ENCODE measurements around the gene AIFM3.

AIFM3 gene

GRCh38 chr22:20943104-20943933 is 23.7 kb upstream of the AIFM3 start:
- no peak overlapping the region for H3K9ac ChIP-seq (ENCODE audit: low read length)
- no peak for DNase-seq (ENCODE audit: low read depth)
- H3K27me3 ChIP-seq (replicated peaks; ENCODE audit: control insufficient read depth, insufficient read depth, low read length), result no peaks in the 10 kb centered on the region
- H3K36me3 ChIP-seq (ENCODE audit: control insufficient read depth, insufficient read depth, low read length, severe bottlenecking), result no peaks in the 10 kb centered on the region
- H3K4me1 ChIP-seq (ENCODE audit: control insufficient read depth, insufficient read depth, low read length), result peaks cover 25% of the 10 kb centered on the region
- no peak overlapping the region for H3K4me3 ChIP-seq (ENCODE audit: low read length)
- H3K9me3 ChIP-seq (ENCODE audit: control insufficient read depth, low read length), result no peaks in the 10 kb centered on the region

- Histone ChIP-seq H3K4me1 (ENCODE audit: control insufficient read depth, insufficient read depth, low read length) (peaks cover 24% of the 10 kb centered on the region), H3K36me3 (ENCODE audit: control insufficient read depth, insufficient read depth, low read length, severe bottlenecking) (no peaks in the 10 kb centered on the region), H3K9me3 (ENCODE audit: control insufficient read depth, low read length) (no peaks in the 10 kb centered on the region), H3K9ac (ENCODE audit: low read length) (no peak overlapping the region), H3K27me3 (replicated peaks; ENCODE audit: control insufficient read depth, insufficient read depth, low read length) (no peaks in the 10 kb centered on the region), H3K4me3 (ENCODE audit: low read length) (no peak overlapping the region)
- DNase-seq (ENCODE audit: low read depth), result no peak
These were observed 23.0 kb upstream of the AIFM3 start for GRCh38 chr22:20944042-20944441.

- no peak overlapping the region for H3K4me3 ChIP-seq (ENCODE audit: low read length)
- peaks cover 11% of the 10 kb centered on the region for H3K36me3 ChIP-seq (ENCODE audit: control insufficient read depth, insufficient read depth, low read length, severe bottlenecking)
- no peak overlapping the region for H3K9ac ChIP-seq (ENCODE audit: low read length)
- no peaks in the 10 kb centered on the region for H3K9me3 ChIP-seq (ENCODE audit: control insufficient read depth, low read length)
- no peak for DNase-seq (ENCODE audit: low read depth)
- H3K4me1 ChIP-seq (ENCODE audit: control insufficient read depth, insufficient read depth, low read length), result peaks cover 18% of the 10 kb centered on the region
- H3K27me3 ChIP-seq (replicated peaks; ENCODE audit: control insufficient read depth, insufficient read depth, low read length), result no peaks in the 10 kb centered on the region
These were observed 21.5 kb upstream of the AIFM3 start for GRCh38 chr22:20945578-20945934.

GRCh38 chr22:20946080-20946986 is 20.7 kb upstream of the AIFM3 start:
- H3K4me1 ChIP-seq (ENCODE audit: control insufficient read depth, insufficient read depth, low read length), result peaks cover 11% of the 10 kb centered on the region
- no peak overlapping the region for H3K9ac ChIP-seq (ENCODE audit: low read length)
- no peaks in the 10 kb centered on the region for H3K9me3 ChIP-seq (ENCODE audit: control insufficient read depth, low read length)
- no peak overlapping the region for H3K4me3 ChIP-seq (ENCODE audit: low read length)
- peak; percentile 21 for DNase-seq (ENCODE audit: low read depth)
- no peaks in the 10 kb centered on the region for H3K27me3 ChIP-seq (replicated peaks; ENCODE audit: control insufficient read depth, insufficient read depth, low read length)
- H3K36me3 ChIP-seq (ENCODE audit: control insufficient read depth, insufficient read depth, low read length, severe bottlenecking), result peaks cover 19% of the 10 kb centered on the region

- no peak overlapping the region for H3K4me3 ChIP-seq (ENCODE audit: low read length)
- H3K9me3 ChIP-seq (ENCODE audit: control insufficient read depth, low read length), result no peaks in the 10 kb centered on the region
- H3K36me3 ChIP-seq (ENCODE audit: control insufficient read depth, insufficient read depth, low read length, severe bottlenecking), result peaks cover 23% of the 10 kb centered on the region
- DNase-seq (ENCODE audit: low read depth), result no peak
- no peaks in the 10 kb centered on the region for H3K27me3 ChIP-seq (replicated peaks; ENCODE audit: control insufficient read depth, insufficient read depth, low read length)
- no peak overlapping the region for H3K9ac ChIP-seq (ENCODE audit: low read length)
- peaks cover 9% of the 10 kb centered on the region for H3K4me1 ChIP-seq (ENCODE audit: control insufficient read depth, insufficient read depth, low read length)
These were observed 20.1 kb upstream of the AIFM3 start for GRCh38 chr22:20946991-20947390.

GRCh38 chr22:20948450-20948849 is 18.6 kb upstream of the AIFM3 start:
- Histone ChIP-seq H3K27me3 (replicated peaks; ENCODE audit: control insufficient read depth, insufficient read depth, low read length) (no peaks in the 10 kb centered on the region), H3K36me3 (ENCODE audit: control insufficient read depth, insufficient read depth, low read length, severe bottlenecking) (peaks cover 38% of the 10 kb centered on the region), H3K9ac (ENCODE audit: low read length) (no peak overlapping the region), H3K4me1 (ENCODE audit: control insufficient read depth, insufficient read depth, low read length) (peaks cover 9% of the 10 kb centered on the region), H3K4me3 (ENCODE audit: low read length) (no peak overlapping the region), H3K9me3 (ENCODE audit: control insufficient read depth, low read length) (no peaks in the 10 kb centered on the region)
- no peak for DNase-seq (ENCODE audit: low read depth)

- Histone ChIP-seq H3K9me3 (ENCODE audit: control insufficient read depth, low read length) (no peaks in the 10 kb centered on the region), H3K4me1 (ENCODE audit: control insufficient read depth, insufficient read depth, low read length) (peaks cover 14% of the 10 kb centered on the region), H3K36me3 (ENCODE audit: control insufficient read depth, insufficient read depth, low read length, severe bottlenecking) (peaks cover 39% of the 10 kb centered on the region), H3K4me3 (ENCODE audit: low read length) (no peak overlapping the region), H3K27me3 (replicated peaks; ENCODE audit: control insufficient read depth, insufficient read depth, low read length) (no peaks in the 10 kb centered on the region), H3K9ac (ENCODE audit: low read length) (no peak overlapping the region)
- no peak for DNase-seq (ENCODE audit: low read depth)
These were observed 18.1 kb upstream of the AIFM3 start for GRCh38 chr22:20948989-20949388.

- peaks cover 39% of the 10 kb centered on the region for H3K36me3 ChIP-seq (ENCODE audit: control insufficient read depth, insufficient read depth, low read length, severe bottlenecking)
- no peaks in the 10 kb centered on the region for H3K27me3 ChIP-seq (replicated peaks; ENCODE audit: control insufficient read depth, insufficient read depth, low read length)
- peaks cover 20% of the 10 kb centered on the region for H3K4me1 ChIP-seq (ENCODE audit: control insufficient read depth, insufficient read depth, low read length)
- no peak for DNase-seq (ENCODE audit: low read depth)
- H3K4me3 ChIP-seq (ENCODE audit: low read length), result no peak overlapping the region
- H3K9ac ChIP-seq (ENCODE audit: low read length), result no peak overlapping the region
- no peaks in the 10 kb centered on the region for H3K9me3 ChIP-seq (ENCODE audit: control insufficient read depth, low read length)
These were observed 17.3 kb upstream of the AIFM3 start for GRCh38 chr22:20949698-20950183.

- no peak overlapping the region for H3K9ac ChIP-seq (ENCODE audit: low read length)
- no peaks in the 10 kb centered on the region for H3K27me3 ChIP-seq (replicated peaks; ENCODE audit: control insufficient read depth, insufficient read depth, low read length)
- peaks cover 22% of the 10 kb centered on the region for H3K4me1 ChIP-seq (ENCODE audit: control insufficient read depth, insufficient read depth, low read length)
- no peak overlapping the region for H3K4me3 ChIP-seq (ENCODE audit: low read length)
- no peaks in the 10 kb centered on the region for H3K9me3 ChIP-seq (ENCODE audit: control insufficient read depth, low read length)
- DNase-seq (ENCODE audit: low read depth), result no peak
- peaks cover 39% of the 10 kb centered on the region for H3K36me3 ChIP-seq (ENCODE audit: control insufficient read depth, insufficient read depth, low read length, severe bottlenecking)
These were observed 15.7 kb upstream of the AIFM3 start for GRCh38 chr22:20951151-20951931.

- Histone ChIP-seq H3K27me3 (replicated peaks; ENCODE audit: control insufficient read depth, insufficient read depth, low read length) (no peaks in the 10 kb centered on the region), H3K9ac (ENCODE audit: low read length) (no peak overlapping the region), H3K4me1 (ENCODE audit: control insufficient read depth, insufficient read depth, low read length) (peaks cover 23% of the 10 kb centered on the region), H3K9me3 (ENCODE audit: control insufficient read depth, low read length) (no peaks in the 10 kb centered on the region), H3K36me3 (ENCODE audit: control insufficient read depth, insufficient read depth, low read length, severe bottlenecking) (peaks cover 39% of the 10 kb centered on the region), H3K4me3 (ENCODE audit: low read length) (no peak overlapping the region)
- no peak for DNase-seq (ENCODE audit: low read depth)
These were observed 15.1 kb upstream of the AIFM3 start for GRCh38 chr22:20951932-20952380.
